ENCODE measurements around the gene ATP2C1.

- TF ChIP-seq POLR2A (IDR thresholded peaks at IDR 0.05) = no peak
- no peak for TF ChIP-seq CTCF (IDR thresholded peaks at IDR 0.05)
- no peak for TF ChIP-seq POLR2AphosphoS5 (IDR thresholded peaks at IDR 0.05)
Measured at GRCh38 chr3:131031660-131032059, 137.8 kb downstream of the ATP2C1 start.
